Naive B cell (primary cell): Measurements from ENCODE around the gene HGFAC. TPM values are rescaled to one million over a fixed set of nuclear protein-coding genes. Genes with fewer than 3 reads are reported as not detected.
A peak's percentile ranks its signal among the peaks of the same experiment; 100 is the strongest.

Experiments used
- ATAC-seq, 2 donors: fragments of 150-1000 bp; cut with Tn5 transposase; 2 replicates each; pipeline ENCODE4 v1.10.0; 2021; ENCODE audit warnings: low read depth in 2 of 2, mild to moderate bottlenecking in 2 of 2, moderate library complexity in 2 of 2
- DNase-seq: peaks from one replicate; pipeline ENCODE4 v3.0.0; 2022
- H3K27ac Mint-ChIP-seq, 6 donors: one replicate each; pipeline ENCODE4 v1.8.0; 2020 to 2022; ENCODE audit warnings: mild to moderate bottlenecking in 6 of 6, mixed read lengths in 6 of 6, moderate library complexity in 5 of 6, inconsistent platforms in 2 of 6
- H3K27me3 Mint-ChIP-seq, 3 donors: one replicate each; pipeline ENCODE4 v1.8.0; 2021 to 2022; ENCODE audit warnings: mixed read lengths in 3 of 3, mild to moderate bottlenecking in 1 of 3
- H3K36me3 Mint-ChIP-seq, 2 donors: one replicate each; pipeline ENCODE4 v1.8.0; 2020 to 2022; ENCODE audit warnings: mixed read lengths in 2 of 2, inconsistent platforms in 1 of 2, mild to moderate bottlenecking in 1 of 2
- H3K4me1 Mint-ChIP-seq, 3 donors: one replicate each; pipeline ENCODE4 v1.8.0; 2020 to 2022; ENCODE audit warnings: mixed read lengths in 3 of 3, inconsistent platforms in 1 of 3, mild to moderate bottlenecking in 1 of 3, moderate library complexity in 1 of 3
- H3K4me3 Mint-ChIP-seq, 8 donors: one replicate each; pipeline ENCODE4 v1.8.0; 2020 to 2022; ENCODE audit warnings: mild to moderate bottlenecking in 8 of 8, mixed read lengths in 8 of 8, moderate library complexity in 8 of 8, inconsistent platforms in 2 of 8
- H3K9me3 Mint-ChIP-seq, 7 donors: one replicate each; pipeline ENCODE4 v1.8.0; 2020 to 2022; ENCODE audit warnings: mixed read lengths in 7 of 7, mild to moderate bottlenecking in 5 of 7, inconsistent platforms in 2 of 7, moderate library complexity in 1 of 7
- polyA plus RNA-seq, 6 donors: library from polyadenylated mRNA; unstranded; fragments of 300-500 nt; fragmentation: Illumina TruSeq; gene quantifications; one replicate each; pipeline ENCODE4 v1.2.3, GENCODE V29; 2021; ENCODE audit warnings: low read depth in 6 of 6

The HGFAC gene
- polyA plus RNA-seq, 6 donors from 2014 or later: not detected

DNA sequence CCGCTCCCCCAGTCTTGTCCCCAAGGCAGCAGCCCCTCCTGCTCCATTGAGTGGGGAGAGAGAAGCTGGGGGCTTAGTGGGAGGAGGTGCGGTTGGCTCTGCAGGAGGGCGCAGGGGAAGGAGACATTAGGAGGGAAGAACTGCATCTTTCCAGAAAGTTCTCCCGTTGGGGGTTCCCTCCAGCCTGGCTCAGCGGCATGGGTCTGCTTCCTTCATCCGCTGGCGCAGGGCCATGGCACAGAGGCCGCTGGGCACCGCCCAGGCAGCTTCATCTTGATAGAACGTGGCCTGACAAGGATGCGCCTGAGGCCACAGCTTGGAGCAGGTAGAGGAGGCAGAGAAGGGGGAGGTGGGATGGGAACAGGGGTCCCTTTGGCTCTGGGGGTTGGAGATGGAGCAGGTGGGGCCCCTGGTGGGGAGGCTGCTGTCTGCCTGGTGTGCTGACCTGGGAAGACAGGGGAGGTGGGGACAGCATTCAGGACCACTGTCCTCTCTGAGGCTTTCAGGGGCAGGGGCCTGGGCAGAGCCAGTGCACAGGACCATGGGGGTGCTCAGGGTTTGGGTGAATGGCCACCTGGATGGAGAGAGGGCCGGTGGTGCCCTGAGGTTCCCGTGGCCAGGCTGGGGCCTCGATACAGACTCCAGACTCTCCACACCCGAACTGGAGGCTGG lies 33.4 kb downstream of the HGFAC start:
- peaks cover 0 to 1% (median 0%) of the 10 kb centered on the region in 3 donors for H3K4me1 Mint-ChIP-seq
- ATAC-seq (no peak), DNase-seq (no peak)
- H3K36me3 Mint-ChIP-seq: no peaks in the 10 kb centered on the region
- no peaks in the 10 kb centered on the region for H3K9me3 Mint-ChIP-seq
- no peak overlapping the region for H3K4me3 Mint-ChIP-seq
- H3K27ac Mint-ChIP-seq: no peak overlapping the region
- peaks cover 0 to 12% (median 0%) of the 10 kb centered on the region in 3 donors for H3K27me3 Mint-ChIP-seq

DNA sequence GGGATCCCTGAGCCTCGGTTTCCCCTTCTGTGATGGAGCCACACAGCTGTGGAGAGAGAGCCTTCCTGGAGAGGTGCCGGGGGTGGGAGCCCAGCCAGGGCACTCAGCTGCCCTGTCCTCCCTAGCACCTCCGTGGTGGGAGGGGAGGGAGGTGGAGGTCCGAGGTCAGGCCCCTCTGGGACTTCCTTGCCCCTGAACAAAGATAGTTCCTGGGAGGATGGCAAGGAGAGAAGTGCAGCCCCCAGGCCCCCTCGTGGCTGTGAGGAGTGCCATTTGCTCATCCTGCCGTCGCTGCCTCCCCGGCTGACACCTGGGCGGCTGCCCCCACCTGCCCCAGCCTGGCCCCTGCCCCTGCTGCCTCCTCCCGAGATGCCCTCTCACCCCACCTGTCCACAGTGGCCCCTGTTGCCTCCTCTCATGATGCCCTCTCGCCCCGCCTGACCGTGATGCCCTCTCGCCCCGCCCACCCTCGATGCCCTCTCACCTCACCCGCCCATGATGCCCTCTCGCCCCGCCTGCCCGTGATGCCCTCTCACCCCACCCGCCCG lies 34.0 kb downstream of the HGFAC start:
- Mint-ChIP-seq H3K36me3 (no peaks in the 10 kb centered on the region), H3K4me1 (peaks cover 3 to 7% (median 5%) of the 10 kb centered on the region in 3 donors), H3K4me3 (no peak overlapping the region), H3K27ac (no peak overlapping the region), H3K27me3 (peaks cover 0 to 17% (median 0%) of the 10 kb centered on the region in 3 donors), H3K9me3 (no peaks in the 10 kb centered on the region)
- no peak for DNase-seq
- ATAC-seq: no peak

DNA sequence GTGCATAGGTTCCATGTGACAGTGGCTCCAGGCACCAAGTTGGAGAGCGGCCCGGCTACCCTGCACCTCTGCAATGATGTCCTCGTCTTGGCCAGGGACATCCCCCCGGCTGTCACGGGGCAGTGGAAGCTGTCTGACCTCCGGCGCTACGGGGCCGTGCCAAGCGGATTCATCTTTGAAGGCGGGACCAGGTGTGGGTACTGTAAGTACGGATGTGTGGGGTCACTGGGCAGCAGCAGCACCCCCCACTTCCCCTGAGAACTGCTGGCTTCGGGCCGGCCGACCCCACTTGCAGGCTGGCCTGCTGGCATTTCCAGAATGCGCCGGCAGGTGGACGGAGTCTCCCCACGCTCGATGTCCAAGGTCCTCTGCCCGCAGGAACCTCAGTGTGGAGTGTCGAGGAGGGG lies 34.6 kb downstream of the HGFAC start:
- Mint-ChIP-seq H3K9me3 (no peaks in the 10 kb centered on the region), H3K36me3 (no peaks in the 10 kb centered on the region), H3K27ac (no peak overlapping the region), H3K4me1 (peaks cover 8 to 11% (median 11%) of the 10 kb centered on the region in 3 donors), H3K4me3 (no peak overlapping the region), H3K27me3 (peaks cover 0 to 22% (median 5%) of the 10 kb centered on the region in 3 donors)
- DNase-seq (no peak), ATAC-seq (no peak)

DNA sequence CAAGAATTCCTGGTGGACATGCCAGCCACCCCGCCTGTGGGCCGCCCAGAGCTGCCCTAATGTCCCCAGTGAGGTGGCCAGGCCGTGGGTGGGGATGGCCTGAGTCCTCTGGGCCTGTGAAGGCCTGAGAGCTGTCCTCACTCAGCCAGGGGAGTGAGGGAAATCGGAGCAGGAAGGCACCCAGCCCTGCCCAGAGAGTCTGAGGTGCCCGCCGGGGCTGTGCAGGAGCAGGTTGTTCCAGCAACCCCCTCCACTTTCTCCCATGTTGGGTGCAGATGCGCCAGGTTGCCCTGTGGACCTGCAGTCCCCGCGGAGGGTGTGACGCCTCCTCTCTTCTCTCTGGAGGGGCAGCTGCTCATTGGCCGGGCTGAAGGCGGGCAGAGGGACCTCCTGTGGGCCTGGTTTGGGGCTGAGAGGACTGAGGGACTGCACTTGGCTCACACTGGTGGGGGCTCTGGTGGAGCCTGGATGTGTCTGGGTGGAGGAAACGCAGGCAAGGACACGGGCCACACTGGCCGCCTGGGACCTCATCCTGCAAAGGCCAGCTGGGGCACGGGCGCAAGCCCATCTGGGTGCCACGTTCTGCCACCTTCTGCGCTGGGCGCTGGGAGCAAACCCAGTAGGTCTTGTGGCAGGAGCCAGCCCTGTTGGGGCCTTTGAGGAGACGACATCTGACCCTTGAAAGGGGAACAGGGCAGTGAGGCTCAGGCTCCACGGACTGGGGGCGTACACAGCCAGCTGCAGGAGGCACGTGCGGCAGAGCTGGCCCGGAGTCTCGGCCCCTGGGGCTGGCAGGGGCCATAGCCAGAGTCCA lies 35.4 kb downstream of the HGFAC start:
- no peaks in the 10 kb centered on the region for H3K9me3 Mint-ChIP-seq
- peak overlapping the region in 1 of 8 donors; percentile 1 for H3K4me3 Mint-ChIP-seq
- H3K36me3 Mint-ChIP-seq: no peaks in the 10 kb centered on the region
- peaks cover 0 to 22% (median 5%) of the 10 kb centered on the region in 3 donors for H3K27me3 Mint-ChIP-seq
- DNase-seq (no peak), ATAC-seq (no peak)
- H3K4me1 Mint-ChIP-seq: peaks cover 12 to 19% (median 16%) of the 10 kb centered on the region in 3 donors
- no peak overlapping the region for H3K27ac Mint-ChIP-seq

DNA sequence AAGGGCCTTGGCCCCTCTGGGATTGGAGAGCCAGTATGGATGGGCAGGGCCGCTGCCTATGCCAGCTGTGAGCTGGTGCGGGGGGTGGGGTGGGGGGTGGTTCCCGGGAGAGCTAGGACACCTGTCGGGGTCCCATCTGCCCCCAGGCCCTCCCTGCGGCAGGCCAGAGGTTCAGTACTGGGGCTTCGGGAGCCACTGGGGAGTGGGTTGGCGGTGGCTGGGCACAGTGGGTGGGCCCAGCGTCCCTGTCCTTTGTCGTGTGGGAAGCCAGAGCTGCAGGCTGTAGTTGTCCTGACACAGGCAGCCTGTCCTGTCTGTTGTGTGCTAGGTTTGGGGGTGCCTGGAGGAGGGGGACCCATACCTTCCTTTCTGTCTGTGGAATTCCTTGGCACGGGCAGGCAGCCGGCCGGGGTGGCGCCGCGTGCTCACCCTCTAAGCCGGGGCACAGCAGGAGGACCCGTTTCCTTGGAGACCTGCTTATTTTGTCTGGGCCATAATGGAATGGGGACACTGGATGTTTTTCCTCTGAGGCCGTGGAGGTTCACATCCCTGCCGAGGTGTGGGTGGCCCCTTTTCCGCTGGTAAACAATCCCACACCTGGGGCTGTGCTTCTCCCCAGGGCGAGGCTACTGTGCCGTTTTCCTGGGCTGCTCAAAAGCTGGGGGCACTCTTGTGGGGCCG lies 36.1 kb downstream of the HGFAC start:
- Mint-ChIP-seq H3K4me3 (no peak overlapping the region), H3K36me3 (no peaks in the 10 kb centered on the region)

DNA sequence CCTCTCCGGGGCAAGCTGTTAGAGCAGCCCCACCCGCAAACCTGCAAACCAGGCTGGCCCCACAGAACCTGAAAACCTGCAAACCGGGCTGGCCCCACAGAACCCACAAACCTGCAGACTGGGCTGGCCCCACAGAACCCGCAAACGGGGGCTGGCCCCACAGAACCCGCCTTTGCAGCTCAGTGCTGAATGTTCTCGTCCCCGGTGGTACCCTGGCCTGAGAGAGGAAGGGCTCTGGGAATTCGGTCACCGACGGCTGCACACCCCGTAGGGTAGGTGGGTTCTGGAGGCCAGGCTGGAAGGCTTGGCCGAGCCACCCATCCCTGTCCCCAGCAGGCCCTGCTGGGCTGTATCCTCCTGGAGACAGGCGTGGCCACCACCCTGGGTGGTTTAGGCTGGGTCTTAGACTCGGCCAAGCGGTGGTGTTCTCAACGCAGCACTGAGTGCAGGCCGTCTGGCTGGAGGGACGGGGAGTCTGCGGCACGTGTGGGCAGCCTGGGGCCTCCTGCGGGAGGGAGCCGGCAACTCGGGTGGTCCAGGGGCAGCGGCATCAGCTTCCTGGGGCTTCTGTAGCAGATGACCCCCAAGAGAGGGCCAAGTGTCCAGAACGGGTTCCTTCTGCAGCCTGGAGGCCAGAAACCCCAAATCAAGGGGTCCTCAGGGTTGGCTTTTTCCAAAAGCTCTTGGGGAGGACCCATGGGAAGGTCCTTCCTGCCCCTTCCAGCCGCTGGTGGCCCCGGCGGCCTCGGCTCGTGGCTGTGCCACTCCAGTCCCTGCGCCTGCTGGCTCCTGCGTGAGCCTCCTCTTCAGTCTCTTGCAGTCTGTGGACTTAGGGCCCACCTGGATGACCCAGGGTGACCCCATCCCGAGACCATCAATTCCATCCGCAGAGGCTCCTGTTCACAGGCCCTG lies 36.9 kb downstream of the HGFAC start:
- Mint-ChIP-seq H3K27me3 (peaks cover 0 to 22% (median 5%) of the 10 kb centered on the region in 3 donors), H3K36me3 (no peaks in the 10 kb centered on the region), H3K4me3 (no peak overlapping the region), H3K4me1 (peaks cover 12 to 31% (median 25%) of the 10 kb centered on the region in 3 donors), H3K27ac (no peak overlapping the region), H3K9me3 (no peaks in the 10 kb centered on the region)
- no peak for DNase-seq
- no peak for ATAC-seq

More for the DNA sequence above, 36.1 kb downstream of the HGFAC start:
- H3K4me1 Mint-ChIP-seq: peaks cover 12 to 25% (median 22%) of the 10 kb centered on the region in 3 donors
- DNase-seq (no peak), ATAC-seq (no peak)
- H3K9me3 Mint-ChIP-seq: no peaks in the 10 kb centered on the region
- peaks cover 0 to 22% (median 5%) of the 10 kb centered on the region in 3 donors for H3K27me3 Mint-ChIP-seq
- no peak overlapping the region for H3K27ac Mint-ChIP-seq

DNA sequence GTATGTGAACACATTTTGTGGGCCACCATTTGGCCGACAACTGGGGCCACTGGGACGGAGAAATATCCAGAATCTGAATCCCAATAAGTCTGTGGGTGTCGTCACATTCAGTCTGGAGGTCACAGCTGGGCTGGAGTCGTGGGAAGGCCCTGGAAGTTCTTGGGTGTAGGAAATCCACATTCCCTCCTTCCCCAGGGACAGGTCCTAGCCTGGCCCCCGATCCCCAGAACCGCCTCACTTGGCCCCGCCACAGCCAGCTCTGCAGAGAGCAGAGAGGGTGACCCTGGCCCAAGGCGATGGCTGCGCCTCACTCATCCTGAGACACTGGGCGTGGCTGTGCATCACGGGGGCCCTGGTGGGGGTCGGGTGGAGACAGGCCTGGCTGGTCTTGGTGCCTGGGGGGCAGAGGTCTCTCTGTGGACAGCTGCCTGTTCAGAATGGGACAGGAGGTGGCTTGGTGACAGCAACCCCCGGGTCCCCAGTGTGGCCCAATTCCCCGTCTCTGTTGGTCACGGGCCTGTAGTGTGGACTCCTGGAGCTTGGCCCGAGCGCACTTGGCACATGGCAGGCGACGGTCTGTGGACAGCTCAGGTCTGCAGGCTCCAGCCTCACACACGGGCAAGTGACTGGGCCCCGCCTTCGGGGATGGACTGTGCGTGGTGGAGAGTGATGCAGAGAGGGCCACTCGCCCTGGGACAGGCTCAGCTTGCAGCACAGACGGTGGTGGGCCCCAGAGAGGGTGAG lies 37.8 kb downstream of the HGFAC start:
- no peaks in the 10 kb centered on the region for H3K9me3 Mint-ChIP-seq
- ATAC-seq: no peak
- peaks cover 13 to 39% (median 31%) of the 10 kb centered on the region in 3 donors for H3K4me1 Mint-ChIP-seq
- no peak overlapping the region for H3K27ac Mint-ChIP-seq
- no peak for DNase-seq
- no peak overlapping the region for H3K4me3 Mint-ChIP-seq
- no peaks in the 10 kb centered on the region for H3K36me3 Mint-ChIP-seq
- H3K27me3 Mint-ChIP-seq: peaks cover 0 to 22% (median 5%) of the 10 kb centered on the region in 3 donors

DNA sequence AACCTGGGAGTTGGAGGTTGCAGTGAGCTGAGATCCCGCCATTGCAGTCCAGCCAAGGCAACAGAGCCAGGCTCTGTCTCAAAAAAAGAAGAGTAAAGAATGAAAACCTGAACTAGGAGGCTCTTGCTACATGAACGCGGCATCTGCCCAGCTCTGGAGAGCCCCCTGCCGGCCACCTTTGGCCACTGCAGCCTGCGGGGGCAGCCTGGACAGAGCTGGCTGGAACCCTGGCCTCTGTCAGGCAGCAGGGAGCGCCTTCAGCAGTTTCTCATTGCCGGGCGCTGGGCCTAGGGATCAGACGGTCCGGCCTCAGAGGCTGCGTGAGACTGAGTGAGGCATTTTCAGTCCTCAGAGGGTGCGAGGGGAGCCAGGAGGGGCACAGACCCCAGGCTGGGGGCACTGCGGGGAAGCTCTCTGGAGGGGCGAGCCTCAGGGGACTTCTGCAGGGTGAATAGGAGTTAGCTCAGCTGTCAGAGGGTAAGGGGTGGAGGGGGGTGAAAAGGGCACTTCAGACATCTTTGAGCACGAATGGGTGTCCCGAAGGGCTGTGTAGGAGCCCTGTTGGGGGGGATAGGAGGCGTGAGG lies 38.9 kb downstream of the HGFAC start:
- ATAC-seq: peak in 1 of 2 donors; percentile 12
- H3K4me3 Mint-ChIP-seq: peak overlapping the region in 4 of 8 donors; percentile 12 to 71 (median 32)
- peak overlapping the region in 2 of 6 donors; percentile 32 to 43 for H3K27ac Mint-ChIP-seq
- H3K27me3 Mint-ChIP-seq: peaks cover 0 to 16% (median 5%) of the 10 kb centered on the region in 3 donors
- peaks cover 16 to 48% (median 31%) of the 10 kb centered on the region in 3 donors for H3K4me1 Mint-ChIP-seq
- no peaks in the 10 kb centered on the region for H3K9me3 Mint-ChIP-seq
- peak; percentile 68 for DNase-seq
- no peaks in the 10 kb centered on the region for H3K36me3 Mint-ChIP-seq

DNA sequence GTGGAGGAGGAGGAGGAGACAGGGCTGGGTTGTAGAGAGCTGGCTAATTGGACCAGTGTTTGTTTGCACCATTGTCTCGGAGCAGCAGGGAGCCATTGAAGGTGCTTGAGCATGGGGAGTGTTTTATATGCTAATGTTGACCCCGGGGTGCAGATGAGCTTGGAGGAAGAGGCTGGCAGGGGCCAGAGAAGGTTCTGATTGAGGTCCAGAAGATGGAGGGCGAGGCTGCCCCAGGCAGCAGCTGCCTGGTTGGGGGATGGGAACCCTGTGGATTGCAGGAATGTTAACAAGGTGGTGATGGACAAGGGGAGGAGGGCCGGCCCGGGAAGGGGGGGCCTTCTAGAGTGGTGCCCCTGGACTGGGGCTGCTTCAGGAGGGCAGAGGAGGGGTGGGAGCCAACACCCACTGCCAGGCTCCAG lies 39.4 kb downstream of the HGFAC start:
- Mint-ChIP-seq H3K27ac (peak overlapping the region in 4 of 6 donors; percentile 32 to 96 (median 60)), H3K27me3 (peaks cover 0 to 16% (median 5%) of the 10 kb centered on the region in 3 donors), H3K36me3 (no peaks in the 10 kb centered on the region), H3K9me3 (no peaks in the 10 kb centered on the region), H3K4me3 (peak overlapping the region in 2 of 8 donors; percentile 28 to 62), H3K4me1 (peaks cover 17 to 51% (median 35%) of the 10 kb centered on the region in 3 donors)
- ATAC-seq (no peak), DNase-seq (no peak)

DNA sequence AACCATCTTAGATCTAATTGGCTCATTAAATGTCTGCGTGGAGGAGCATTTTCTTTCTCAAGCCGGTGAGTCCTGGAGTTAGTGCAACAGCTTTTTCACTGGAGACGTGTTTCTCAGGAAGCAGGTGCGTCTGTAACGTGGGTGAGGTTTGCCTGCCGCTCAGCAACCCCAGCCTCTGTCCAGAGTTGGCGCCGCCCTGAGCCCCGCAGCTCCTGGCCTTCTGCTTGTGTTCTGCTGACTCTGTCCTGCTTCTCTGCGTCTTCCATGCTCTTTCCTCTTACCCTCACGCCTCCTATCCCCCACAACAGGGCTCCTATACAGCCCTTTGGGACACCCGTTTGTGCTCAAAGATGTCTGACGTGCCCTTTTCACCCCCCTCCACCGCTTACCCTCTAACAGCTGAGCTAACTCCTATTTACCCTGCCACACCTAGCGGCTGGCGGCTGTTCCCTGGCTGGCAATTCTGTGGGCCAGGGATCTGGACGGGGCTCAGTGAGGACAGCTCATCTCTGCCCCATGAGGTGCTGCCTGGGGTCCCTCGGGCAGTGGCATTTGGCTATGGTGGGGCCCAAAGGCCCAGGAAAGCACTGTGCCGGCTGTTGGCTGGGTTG lies 40.1 kb downstream of the HGFAC start:
- Mint-ChIP-seq H3K27me3 (peaks cover 0 to 10% (median 5%) of the 10 kb centered on the region in 3 donors), H3K4me3 (peak overlapping the region in 2 of 8 donors; percentile 28 to 51), H3K27ac (peak overlapping the region in 4 of 6 donors; percentile 24 to 76 (median 62)), H3K4me1 (peaks cover 23 to 59% (median 40%) of the 10 kb centered on the region in 3 donors), H3K36me3 (no peaks in the 10 kb centered on the region), H3K9me3 (no peaks in the 10 kb centered on the region)
- DNase-seq (no peak), ATAC-seq (no peak)

DNA sequence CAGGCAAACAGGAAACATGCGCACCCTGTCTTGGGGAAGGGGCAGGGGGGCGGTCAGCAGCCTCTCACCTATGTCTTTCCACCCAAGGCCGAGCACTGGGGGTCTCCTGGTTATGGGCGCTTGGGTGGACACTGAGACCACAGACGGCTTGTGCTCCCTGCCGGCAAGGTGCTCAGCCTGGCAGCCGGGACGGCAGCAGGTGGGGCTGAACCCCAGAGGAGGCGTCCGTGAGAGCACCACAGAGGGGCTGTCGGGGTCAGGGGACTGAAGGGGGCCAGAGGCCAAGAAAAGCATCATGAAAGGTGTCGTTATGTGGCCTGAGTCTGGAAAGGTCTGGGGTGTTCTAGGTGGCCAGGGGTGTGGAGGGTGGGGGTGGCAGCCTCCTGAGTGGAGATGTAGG lies 40.9 kb downstream of the HGFAC start:
- H3K4me1 Mint-ChIP-seq: peaks cover 23 to 59% (median 44%) of the 10 kb centered on the region in 3 donors
- H3K27me3 Mint-ChIP-seq: peaks cover 0 to 10% (median 5%) of the 10 kb centered on the region in 3 donors
- ATAC-seq: no peak
- peak overlapping the region in 2 of 6 donors; percentile 49 to 79 for H3K27ac Mint-ChIP-seq
- DNase-seq: no peak
- H3K9me3 Mint-ChIP-seq: no peaks in the 10 kb centered on the region
- no peaks in the 10 kb centered on the region for H3K36me3 Mint-ChIP-seq
- H3K4me3 Mint-ChIP-seq: peak overlapping the region in 1 of 8 donors; percentile 62
